ENCODE measurements around the gene TMEM245. TPM values are rescaled to one million over a fixed set of nuclear protein-coding genes. Genes with fewer than 3 reads are reported as not detected.

TMEM245 gene
- total RNA-seq, 1 donor from 2014 or later, result 24.0 TPM

DNA sequence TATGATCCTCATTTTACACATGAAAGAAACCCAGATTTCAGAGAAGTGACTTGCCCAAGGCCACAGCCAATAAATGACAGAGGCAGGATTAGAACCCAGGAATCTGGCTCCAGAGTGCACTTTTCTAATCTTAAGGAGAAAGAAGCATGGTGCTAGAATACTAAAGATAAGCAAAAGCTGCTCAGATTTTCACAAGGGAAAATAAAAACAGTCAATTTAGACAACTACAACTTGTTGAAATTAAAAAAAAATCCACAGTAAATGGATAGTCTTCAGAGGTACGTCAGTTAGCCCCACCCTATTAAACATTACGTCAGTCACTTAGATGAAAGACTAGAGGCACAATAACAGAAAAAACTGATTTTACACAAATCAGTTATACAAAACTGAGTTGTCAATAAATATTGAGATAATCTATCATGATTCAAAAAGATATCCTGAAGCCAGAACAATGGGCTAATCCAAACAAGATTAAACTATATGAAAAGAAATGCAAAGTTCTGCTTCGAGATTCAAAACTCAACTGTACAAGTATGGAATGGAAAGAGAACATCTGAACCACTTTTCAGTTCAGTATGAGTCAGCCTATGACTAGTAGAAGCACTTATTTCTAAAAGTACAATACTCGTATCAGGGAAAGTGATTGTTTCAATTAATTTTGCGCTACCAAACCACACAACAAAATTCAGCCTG, 9.3 kb downstream of the TMEM245 start:
- intact Hi-C loops (cut with micrococcal nuclease), result loop anchor here (1.0 to 10.0 kb wide), 7 partner anchors 9 to 1826 kb away; partner anchors contain the start of genes RAD23B and TXN
- Mint-ChIP-seq H3K36me3 (ENCODE audit: low read depth) (peaks cover 27% of the 10 kb centered on the region), H3K27me3 (ENCODE audit: low read depth) (no peaks in the 10 kb centered on the region), H3K9me3 (no peaks in the 10 kb centered on the region), H3K4me3 (ENCODE audit: low read depth) (peak overlapping the region; percentile 54), H3K4me1 (ENCODE audit: low read depth) (peaks cover 62% of the 10 kb centered on the region), H3K27ac (peak overlapping the region; percentile 79)
- no peak for DNase-seq (ENCODE audit: low spot score)

DNA sequence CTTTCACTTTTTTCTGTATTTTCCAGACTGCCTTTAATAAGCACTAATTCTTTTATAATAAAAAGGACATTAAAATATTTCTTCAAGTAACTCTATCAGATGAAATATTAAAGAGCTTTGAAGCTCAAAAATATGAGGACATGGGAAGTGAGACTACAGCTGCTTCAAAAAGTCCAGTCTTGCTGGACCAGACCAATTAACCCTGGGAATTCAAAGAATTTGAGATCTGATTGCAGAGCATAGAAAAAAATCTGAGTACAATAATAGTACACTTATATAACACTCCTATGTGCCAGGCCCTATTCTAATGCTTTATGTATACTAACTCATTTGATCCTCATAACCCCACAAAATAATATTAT, 9.8 kb downstream of the TMEM245 start:
- intact Hi-C loops (cut with micrococcal nuclease), result loop anchor here (1.0 to 10.0 kb wide), 8 partner anchors 9 to 1825 kb away; partner anchors contain the start of genes RAD23B and TXN
- no peak overlapping the region for H3K4me3 Mint-ChIP-seq (ENCODE audit: low read depth)
- H3K4me1 Mint-ChIP-seq (ENCODE audit: low read depth), result peaks cover 61% of the 10 kb centered on the region

GRCh38 chr9:109108318-109108717, 11.4 kb downstream of the TMEM245 start:
- Mint-ChIP-seq H3K36me3 (ENCODE audit: low read depth) (peaks cover 30% of the 10 kb centered on the region), H3K27ac (peak overlapping the region; percentile 10), H3K4me3 (ENCODE audit: low read depth) (no peak overlapping the region), H3K9me3 (peaks cover 16% of the 10 kb centered on the region), H3K27me3 (ENCODE audit: low read depth) (no peaks in the 10 kb centered on the region), H3K4me1 (ENCODE audit: low read depth) (peaks cover 54% of the 10 kb centered on the region)
- intact Hi-C loops (cut with micrococcal nuclease), result loop anchor here (10.0 kb wide), 1 partner anchor 1046 kb away; no protein-coding TSS in a partner anchor
- DNase-seq (ENCODE audit: low spot score), result no peak

More for the DNA sequence above, 9.8 kb downstream of the TMEM245 start:
- Mint-ChIP-seq H3K27me3 (ENCODE audit: low read depth) (no peaks in the 10 kb centered on the region), H3K9me3 (peaks cover 5% of the 10 kb centered on the region), H3K27ac (peak overlapping the region; percentile 79), H3K36me3 (ENCODE audit: low read depth) (peaks cover 29% of the 10 kb centered on the region)
- DNase-seq (ENCODE audit: low spot score), result no peak

GRCh38 chr9:109107402-109108240, 12.1 kb downstream of the TMEM245 start:
- no peak for DNase-seq (ENCODE audit: low spot score)
- peak overlapping the region; percentile 95 for H3K27ac Mint-ChIP-seq
- peaks cover 37% of the 10 kb centered on the region for H3K36me3 Mint-ChIP-seq (ENCODE audit: low read depth)
- H3K27me3 Mint-ChIP-seq (ENCODE audit: low read depth), result no peaks in the 10 kb centered on the region
- peaks cover 23% of the 10 kb centered on the region for H3K9me3 Mint-ChIP-seq
- H3K4me1 Mint-ChIP-seq (ENCODE audit: low read depth), result peaks cover 58% of the 10 kb centered on the region
- intact Hi-C loops (cut with micrococcal nuclease), result loop anchor here (10.0 kb wide), 1 partner anchor 1047 kb away; no protein-coding TSS in a partner anchor
- peak overlapping the region; percentile 43 for H3K4me3 Mint-ChIP-seq (ENCODE audit: low read depth)

DNA sequence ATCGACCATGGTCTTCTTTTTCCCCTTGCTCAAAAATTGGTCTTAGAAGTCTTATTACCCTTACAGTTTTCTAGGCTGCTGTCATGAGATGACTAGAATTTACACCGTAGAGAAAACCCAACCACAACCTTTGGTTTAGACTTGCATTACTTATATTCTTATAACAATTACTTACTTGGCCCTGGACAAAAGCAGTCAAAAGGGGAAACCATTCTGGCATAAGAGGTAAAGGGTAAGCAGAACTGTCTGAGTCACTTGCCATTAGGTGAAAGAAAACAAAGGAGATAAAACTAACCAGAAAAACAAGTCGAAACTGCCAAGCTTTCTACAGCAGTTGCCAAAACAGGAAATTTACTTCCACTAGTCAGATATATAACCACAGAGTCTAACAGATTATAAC, 17.9 kb downstream of the TMEM245 start:
- Mint-ChIP-seq H3K27ac (peak overlapping the region; percentile 83), H3K4me3 (ENCODE audit: low read depth) (peak overlapping the region; percentile 58), H3K9me3 (peaks cover 25% of the 10 kb centered on the region), H3K4me1 (ENCODE audit: low read depth) (peaks cover 60% of the 10 kb centered on the region), H3K36me3 (ENCODE audit: low read depth) (peaks cover 67% of the 10 kb centered on the region), H3K27me3 (ENCODE audit: low read depth) (no peaks in the 10 kb centered on the region)
- DNase-seq (ENCODE audit: low spot score), result no peak
- intact Hi-C loops (cut with micrococcal nuclease), result loop anchor here (1.0 to 10.0 kb wide), 8 partner anchors 8 to 1053 kb away; partner anchors contain the start of genes ABITRAM, CTNNAL1 and ELP1

DNA sequence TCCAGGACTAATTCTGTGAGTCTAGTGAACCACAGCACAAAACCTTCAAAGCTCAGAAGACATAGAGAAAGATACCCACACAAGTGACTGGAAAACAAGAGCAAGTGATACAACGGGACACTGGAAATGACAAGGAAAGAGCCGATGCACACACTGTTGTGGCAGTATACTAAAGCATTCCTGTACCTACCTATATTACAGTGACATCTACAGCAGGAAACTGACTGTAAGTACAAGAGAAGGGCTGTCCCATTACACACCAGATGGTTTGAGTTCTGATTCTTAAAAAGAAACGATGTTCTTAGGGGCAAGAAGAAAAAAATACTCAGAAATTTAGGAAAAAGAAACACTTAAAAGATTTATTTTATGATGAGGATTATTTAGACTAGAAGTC, 18.5 kb downstream of the TMEM245 start:
- H3K27me3 Mint-ChIP-seq (ENCODE audit: low read depth), result no peaks in the 10 kb centered on the region
- peaks cover 25% of the 10 kb centered on the region for H3K9me3 Mint-ChIP-seq
- intact Hi-C loops (cut with micrococcal nuclease), result loop anchor here (1.0 to 10.0 kb wide), 8 partner anchors 9 to 1054 kb away; partner anchors contain the start of genes ABITRAM, CTNNAL1 and ELP1
- H3K36me3 Mint-ChIP-seq (ENCODE audit: low read depth), result peaks cover 73% of the 10 kb centered on the region
- peak overlapping the region; percentile 83 for H3K27ac Mint-ChIP-seq
- DNase-seq (ENCODE audit: low spot score), result no peak
- H3K4me3 Mint-ChIP-seq (ENCODE audit: low read depth), result peak overlapping the region; percentile 58
- peaks cover 62% of the 10 kb centered on the region for H3K4me1 Mint-ChIP-seq (ENCODE audit: low read depth)

GRCh38 chr9:109100543-109101201, 19.1 kb downstream of the TMEM245 start:
- intact Hi-C loops (cut with micrococcal nuclease), result loop anchor here (1.0 to 10.0 kb wide), 9 partner anchors 8 to 1054 kb away; partner anchors contain the start of genes ABITRAM, CTNNAL1 and ELP1
- no peak for DNase-seq (ENCODE audit: low spot score)
- peaks cover 74% of the 10 kb centered on the region for H3K36me3 Mint-ChIP-seq (ENCODE audit: low read depth)

GRCh38 chr9:109098960-109099308, 20.8 kb downstream of the TMEM245 start:
- Mint-ChIP-seq H3K36me3 (ENCODE audit: low read depth) (peaks cover 75% of the 10 kb centered on the region), H3K27ac (peak overlapping the region; percentile 82), H3K4me3 (ENCODE audit: low read depth) (no peak overlapping the region), H3K27me3 (ENCODE audit: low read depth) (no peaks in the 10 kb centered on the region), H3K4me1 (ENCODE audit: low read depth) (peaks cover 77% of the 10 kb centered on the region), H3K9me3 (peaks cover 13% of the 10 kb centered on the region)
- intact Hi-C loops (cut with micrococcal nuclease), result no loop called here
- no peak for DNase-seq (ENCODE audit: low spot score)

More at GRCh38 chr9:109100543-109101201, 19.1 kb downstream of the TMEM245 start:
- no peaks in the 10 kb centered on the region for H3K27me3 Mint-ChIP-seq (ENCODE audit: low read depth)
- peaks cover 65% of the 10 kb centered on the region for H3K4me1 Mint-ChIP-seq (ENCODE audit: low read depth)
- H3K27ac Mint-ChIP-seq, result peak overlapping the region; percentile 83
- peaks cover 25% of the 10 kb centered on the region for H3K9me3 Mint-ChIP-seq
- H3K4me3 Mint-ChIP-seq (ENCODE audit: low read depth), result peak overlapping the region; percentile 58

GRCh38 chr9:109098171-109098959, 21.4 kb downstream of the TMEM245 start:
- DNase-seq (ENCODE audit: low spot score), result no peak
- Mint-ChIP-seq H3K4me3 (ENCODE audit: low read depth) (peak overlapping the region; percentile 64), H3K9me3 (peaks cover 10% of the 10 kb centered on the region), H3K36me3 (ENCODE audit: low read depth) (peaks cover 75% of the 10 kb centered on the region), H3K27ac (peak overlapping the region; percentile 82), H3K4me1 (ENCODE audit: low read depth) (peaks cover 79% of the 10 kb centered on the region), H3K27me3 (ENCODE audit: low read depth) (no peaks in the 10 kb centered on the region)
- intact Hi-C loops (cut with micrococcal nuclease), result no loop called here

GRCh38 chr9:109097146-109097545, 22.6 kb downstream of the TMEM245 start:
- Mint-ChIP-seq H3K9me3 (no peaks in the 10 kb centered on the region), H3K4me1 (ENCODE audit: low read depth) (peaks cover 80% of the 10 kb centered on the region), H3K27ac (peak overlapping the region; percentile 83), H3K27me3 (ENCODE audit: low read depth) (no peaks in the 10 kb centered on the region), H3K36me3 (ENCODE audit: low read depth) (peaks cover 75% of the 10 kb centered on the region), H3K4me3 (ENCODE audit: low read depth) (no peak overlapping the region)
- no peak for DNase-seq (ENCODE audit: low spot score)
- intact Hi-C loops (cut with micrococcal nuclease), result no loop called here

GRCh38 chr9:109095321-109095720, 24.4 kb downstream of the TMEM245 start:
- no peak for DNase-seq (ENCODE audit: low spot score)

DNA sequence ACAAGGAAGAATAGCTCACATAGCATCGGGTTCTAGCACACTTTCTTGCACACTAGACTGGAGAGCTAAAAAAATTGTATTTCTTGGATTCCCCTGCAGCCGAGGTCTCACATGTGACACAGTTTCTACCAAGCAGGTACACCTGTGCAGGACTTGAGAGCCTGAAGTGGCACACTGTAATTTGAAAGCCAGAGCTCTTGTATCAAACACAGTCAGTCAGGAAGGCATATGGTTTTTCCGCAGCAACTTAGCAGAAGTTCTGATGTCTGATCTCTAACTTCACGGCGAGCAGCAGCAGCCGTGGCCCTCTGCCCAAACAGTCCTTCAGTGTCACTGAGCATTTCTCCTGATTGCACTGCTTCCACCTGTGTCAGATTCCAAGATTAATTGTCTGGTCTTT, 25.5 kb downstream of the TMEM245 start:
- H3K27me3 Mint-ChIP-seq (ENCODE audit: low read depth), result no peaks in the 10 kb centered on the region
- H3K4me3 Mint-ChIP-seq (ENCODE audit: low read depth), result no peak overlapping the region
- H3K27ac Mint-ChIP-seq, result no peak overlapping the region
- peaks cover 85% of the 10 kb centered on the region for H3K36me3 Mint-ChIP-seq (ENCODE audit: low read depth)
- intact Hi-C loops (cut with micrococcal nuclease), result no loop called here
- no peaks in the 10 kb centered on the region for H3K9me3 Mint-ChIP-seq
- H3K4me1 Mint-ChIP-seq (ENCODE audit: low read depth), result peaks cover 62% of the 10 kb centered on the region
- no peak for DNase-seq (ENCODE audit: low spot score)

More at GRCh38 chr9:109095321-109095720, 24.4 kb downstream of the TMEM245 start:
- no peaks in the 10 kb centered on the region for H3K27me3 Mint-ChIP-seq (ENCODE audit: low read depth)
- peaks cover 70% of the 10 kb centered on the region for H3K4me1 Mint-ChIP-seq (ENCODE audit: low read depth)
- H3K9me3 Mint-ChIP-seq, result no peaks in the 10 kb centered on the region
- no peak overlapping the region for H3K4me3 Mint-ChIP-seq (ENCODE audit: low read depth)
- peaks cover 85% of the 10 kb centered on the region for H3K36me3 Mint-ChIP-seq (ENCODE audit: low read depth)
- H3K27ac Mint-ChIP-seq, result no peak overlapping the region
- intact Hi-C loops (cut with micrococcal nuclease), result no loop called here

Measured in activated T-helper 2 cell treated with anti-CD3 and anti-CD28 coated beads, Interferon-gamma antibody, Interleukin-2, Interleukin-4, amounts not matched to agents 10 μg/mL and 5 μg/mL and 100 μg/mL, durations not matched to agents 14 hours and 24 hours and 36 hours (primary cell).